ENCODE results near the gene NOL9.
A peak's percentile ranks its signal among the peaks of the same experiment; 100 is the strongest.
"Not testable (repeated sequence)": the region's sequence is repeated elsewhere in the genome, so short reads cannot be mapped to it uniquely, and the experiment has no call there.

Gene NOL9

DNA sequence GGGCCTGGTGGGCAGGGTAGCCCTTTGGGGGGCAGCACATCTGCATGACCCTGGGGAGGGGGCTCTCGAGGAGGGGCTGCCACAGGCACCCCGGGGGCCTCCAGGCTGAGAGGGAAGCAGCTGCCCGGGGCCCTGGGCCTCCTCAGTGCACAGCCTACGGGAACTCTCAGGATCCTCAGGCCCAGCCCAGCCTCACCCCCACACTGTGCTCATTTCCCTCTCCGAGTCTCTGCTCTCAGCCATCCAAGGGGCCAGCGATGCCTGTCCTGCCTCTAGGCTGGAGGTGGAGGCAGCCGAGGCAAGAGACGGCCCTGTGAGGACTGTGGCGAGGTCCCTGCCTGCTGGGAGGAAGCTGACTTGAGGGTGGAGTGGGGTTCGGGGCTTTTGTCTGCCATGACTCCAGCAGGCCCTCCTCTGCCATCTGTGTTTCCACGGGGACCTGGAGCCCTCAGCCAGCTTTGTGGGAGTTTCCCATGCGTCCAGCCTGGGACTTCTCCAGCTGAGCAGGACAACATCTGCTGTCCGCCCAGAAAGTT, 55.7 kb downstream of the NOL9 start:
- no peak overlapping the region for H3K27ac ChIP-seq (ENCODE audit: low read depth, low read length)
- H3K9me3 ChIP-seq (ENCODE audit: insufficient read depth, low read depth, low read length) = no peaks in the 10 kb centered on the region
- H3K36me3 ChIP-seq (ENCODE audit: insufficient read depth, low read length) = no peaks in the 10 kb centered on the region
- H3K4me1 ChIP-seq (ENCODE audit: insufficient read depth, low read length) = peaks cover 14% of the 10 kb centered on the region; the same call in 1 of the 2 replicates
- H3K27me3 ChIP-seq (ENCODE audit: insufficient read depth, low read length) = peaks cover 29% of the 10 kb centered on the region
- no peak overlapping the region for H3K4me3 ChIP-seq (ENCODE audit: low read length)
- H3K9ac ChIP-seq (ENCODE audit: low read depth, low read length) = no peak overlapping the region
- WGBS = 84% methylated on average over 13 of the region's 13 CpGs

DNA sequence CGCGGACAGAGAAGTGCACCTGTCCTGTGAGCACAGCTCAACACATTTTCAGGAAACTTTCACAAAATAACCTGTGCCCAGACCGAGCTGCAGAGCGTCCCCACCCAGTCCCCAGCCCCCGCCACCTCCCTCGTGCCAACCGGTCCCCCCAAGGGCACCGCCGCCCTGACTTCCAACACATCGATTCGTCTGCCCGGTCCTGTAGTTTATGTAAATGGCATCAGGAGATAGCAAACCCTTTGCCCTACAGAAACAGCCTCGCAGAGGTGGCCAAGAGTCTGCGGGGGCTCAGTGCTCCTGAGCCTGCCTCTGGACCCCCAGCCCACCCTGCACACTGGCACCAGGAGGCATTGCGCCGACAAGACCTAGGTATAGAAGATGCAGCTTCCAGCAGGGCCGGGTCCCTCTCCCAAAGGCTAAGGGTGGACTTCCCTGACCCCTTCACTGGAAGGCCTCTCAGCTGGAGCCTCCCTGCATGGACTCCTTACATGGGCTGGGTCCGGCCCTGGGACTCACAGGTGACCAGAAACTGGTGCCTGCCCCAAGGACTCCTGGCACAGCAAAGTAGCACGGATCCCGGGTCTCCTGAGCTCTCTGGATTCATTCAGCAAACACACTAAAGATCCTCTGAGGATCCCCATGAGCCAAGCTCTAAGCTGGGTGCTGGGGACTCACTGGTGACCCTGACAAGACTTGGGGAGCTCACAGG, 56.3 kb downstream of the NOL9 start:
- no peaks in the 10 kb centered on the region for H3K9me3 ChIP-seq (ENCODE audit: insufficient read depth, low read depth, low read length)
- WGBS = 49% methylated on average over 18 of the region's 20 CpGs

DNA sequence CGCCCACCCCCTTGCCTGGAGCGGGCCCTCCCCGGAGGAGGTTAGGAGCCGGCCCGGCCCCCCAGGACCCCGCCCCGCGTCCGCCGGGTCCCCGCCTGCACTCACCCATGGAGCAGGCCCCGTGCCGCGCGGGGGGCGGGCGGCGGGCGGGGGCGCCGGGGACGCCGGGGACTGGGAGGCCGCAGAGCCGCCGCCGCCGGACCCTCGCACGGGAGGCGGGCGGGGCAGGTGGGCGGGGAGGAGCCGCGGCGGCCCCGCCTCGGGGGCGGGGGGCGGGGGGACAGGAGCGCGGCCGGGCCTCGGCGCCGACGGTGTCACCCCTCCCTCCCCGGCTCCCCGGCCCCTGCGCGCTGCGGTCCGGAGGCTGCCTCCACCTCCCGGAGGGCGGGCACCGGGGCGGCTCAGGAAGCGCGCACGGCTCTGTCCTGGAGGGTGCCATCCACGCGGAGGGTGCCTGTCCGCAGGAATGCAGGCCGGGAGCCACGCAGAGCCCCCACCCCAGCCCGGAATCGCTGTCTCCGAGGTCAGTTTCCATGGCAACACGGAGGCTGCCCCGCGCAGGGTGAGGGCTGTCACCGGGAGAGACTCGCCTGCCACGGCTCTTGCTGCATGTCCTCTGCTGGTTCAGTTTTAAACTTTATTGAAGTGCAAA, 57.0 kb downstream of the NOL9 start:
- WGBS = under 1% methylated on average over 74 of the region's 74 CpGs
- no peak overlapping the region for H3K27ac ChIP-seq (ENCODE audit: low read depth, low read length)
- H3K9ac ChIP-seq (ENCODE audit: low read depth, low read length) = no peak overlapping the region
- H3K4me3 ChIP-seq (ENCODE audit: low read length) = peak overlapping the region; percentile 70
- no peaks in the 10 kb centered on the region for H3K9me3 ChIP-seq (ENCODE audit: insufficient read depth, low read depth, low read length)
- peaks cover 29% of the 10 kb centered on the region for H3K27me3 ChIP-seq (ENCODE audit: insufficient read depth, low read length)
- no peaks in the 10 kb centered on the region for H3K36me3 ChIP-seq (ENCODE audit: insufficient read depth, low read length)
- peaks cover 14% of the 10 kb centered on the region; the same call in 1 of the 2 replicates for H3K4me1 ChIP-seq (ENCODE audit: insufficient read depth, low read length)

More for the DNA sequence above, 56.3 kb downstream of the NOL9 start:
- Histone ChIP-seq H3K9ac (ENCODE audit: low read depth, low read length) (no peak overlapping the region), H3K4me1 (ENCODE audit: insufficient read depth, low read length) (peaks cover 14% of the 10 kb centered on the region; the same call in 1 of the 2 replicates), H3K36me3 (ENCODE audit: insufficient read depth, low read length) (no peaks in the 10 kb centered on the region), H3K4me3 (ENCODE audit: low read length) (peak overlapping the region; percentile 70), H3K27me3 (ENCODE audit: insufficient read depth, low read length) (peaks cover 29% of the 10 kb centered on the region), H3K27ac (ENCODE audit: low read depth, low read length) (no peak overlapping the region)

DNA sequence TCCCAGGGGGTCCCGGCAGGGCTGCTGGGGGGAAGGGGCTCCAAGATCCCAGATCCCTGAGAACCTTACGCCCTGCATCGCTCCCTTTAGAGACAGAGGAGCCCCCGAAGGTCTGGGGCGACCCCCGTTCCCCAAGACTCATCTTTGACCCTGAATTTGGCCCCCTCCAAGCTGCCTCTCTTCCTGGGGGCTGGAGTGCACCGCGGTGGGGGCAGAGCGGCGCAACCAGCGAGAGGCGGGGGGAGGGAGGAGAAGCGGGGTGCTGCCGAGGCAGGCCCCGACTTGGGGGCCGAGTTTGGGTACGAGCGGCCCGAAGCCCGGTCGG, 57.5 kb downstream of the NOL9 start:
- H3K4me1 ChIP-seq (ENCODE audit: insufficient read depth, low read length) = peaks cover 16% of the 10 kb centered on the region
- no peaks in the 10 kb centered on the region for H3K9me3 ChIP-seq (ENCODE audit: insufficient read depth, low read depth, low read length)
- H3K27me3 ChIP-seq (ENCODE audit: insufficient read depth, low read length) = peaks cover 29% of the 10 kb centered on the region
- H3K36me3 ChIP-seq (ENCODE audit: insufficient read depth, low read length) = no peaks in the 10 kb centered on the region
- WGBS = 3% methylated on average over 21 of the region's 21 CpGs
- H3K4me3 ChIP-seq (ENCODE audit: low read length) = peak overlapping the region; percentile 56
- H3K27ac ChIP-seq (ENCODE audit: low read depth, low read length) = no peak overlapping the region
- 0 out of 2 replicates have a peak overlapping the region, but pooled peaks have one; percentile 40 for H3K9ac ChIP-seq (ENCODE audit: low read depth, low read length)

- Histone ChIP-seq H3K27ac (ENCODE audit: low read depth, low read length) (no peak overlapping the region), H3K4me1 (ENCODE audit: insufficient read depth, low read length) (peaks cover 21% of the 10 kb centered on the region), H3K4me3 (ENCODE audit: low read length) (peak overlapping the region; percentile 56), H3K9ac (ENCODE audit: low read depth, low read length) (no peak overlapping the region), H3K36me3 (ENCODE audit: insufficient read depth, low read length) (no peaks in the 10 kb centered on the region), H3K9me3 (ENCODE audit: insufficient read depth, low read depth, low read length) (no peaks in the 10 kb centered on the region), H3K27me3 (ENCODE audit: insufficient read depth, low read length) (peaks cover 29% of the 10 kb centered on the region)
- WGBS = 7% methylated on average over 13 of the region's 13 CpGs
Measured at GRCh38 chr1:6496365-6496721, 58.0 kb downstream of the NOL9 start.

GRCh38 chr1:6495540-6496364, 58.6 kb downstream of the NOL9 start:
- 61% methylated on average over 14 of the region's 14 CpGs for WGBS
- peaks cover 29% of the 10 kb centered on the region for H3K27me3 ChIP-seq (ENCODE audit: insufficient read depth, low read length)
- peak overlapping the region; percentile 56; the same call in 1 of the 2 replicates for H3K4me3 ChIP-seq (ENCODE audit: low read length)
- no peak overlapping the region for H3K27ac ChIP-seq (ENCODE audit: low read depth, low read length)
- no peaks in the 10 kb centered on the region for H3K9me3 ChIP-seq (ENCODE audit: insufficient read depth, low read depth, low read length)
- H3K9ac ChIP-seq (ENCODE audit: low read depth, low read length) = no peak overlapping the region
- no peaks in the 10 kb centered on the region for H3K36me3 ChIP-seq (ENCODE audit: insufficient read depth, low read length)
- H3K4me1 ChIP-seq (ENCODE audit: insufficient read depth, low read length) = peaks cover 25% of the 10 kb centered on the region

DNA sequence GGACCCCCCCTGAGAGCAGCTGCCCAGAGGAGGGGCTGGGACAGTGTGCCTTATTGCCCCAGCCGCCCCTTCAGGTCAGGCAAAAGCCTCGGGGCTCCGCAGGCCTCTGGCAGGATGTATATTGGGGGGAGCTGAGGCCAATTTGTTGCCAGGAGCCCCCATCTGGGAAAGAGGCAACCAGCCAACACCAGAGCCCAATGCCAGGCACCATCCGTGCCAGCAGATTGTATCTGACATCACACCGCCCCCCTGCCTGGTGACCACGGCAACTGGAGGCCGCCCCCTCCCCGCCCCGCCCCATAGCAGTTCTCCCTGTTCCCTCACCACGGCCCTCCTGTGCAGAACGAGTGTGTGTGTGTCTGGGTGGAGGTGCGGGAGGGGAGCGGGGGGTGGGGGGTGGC, 59.3 kb downstream of the NOL9 start:
- Histone ChIP-seq H3K9me3 (ENCODE audit: insufficient read depth, low read depth, low read length) (no peaks in the 10 kb centered on the region), H3K36me3 (ENCODE audit: insufficient read depth, low read length) (no peaks in the 10 kb centered on the region), H3K27me3 (ENCODE audit: insufficient read depth, low read length) (peaks cover 29% of the 10 kb centered on the region), H3K4me1 (ENCODE audit: insufficient read depth, low read length) (peaks cover 25% of the 10 kb centered on the region), H3K27ac (ENCODE audit: low read depth, low read length) (no peak overlapping the region), H3K9ac (ENCODE audit: low read depth, low read length) (no peak overlapping the region), H3K4me3 (ENCODE audit: low read length) (no peak overlapping the region)
- 59% methylated on average over 9 of the region's 13 CpGs for WGBS

GRCh38 chr1:6494627-6495026, 59.7 kb downstream of the NOL9 start:
- no peaks in the 10 kb centered on the region for H3K9me3 ChIP-seq (ENCODE audit: insufficient read depth, low read depth, low read length)
- peaks cover 29% of the 10 kb centered on the region for H3K27me3 ChIP-seq (ENCODE audit: insufficient read depth, low read length)
- peaks cover 27% of the 10 kb centered on the region for H3K4me1 ChIP-seq (ENCODE audit: insufficient read depth, low read length)
- WGBS = 90% methylated on average over 4 of the region's 4 CpGs
- H3K27ac ChIP-seq (ENCODE audit: low read depth, low read length) = no peak overlapping the region
- no peak overlapping the region for H3K4me3 ChIP-seq (ENCODE audit: low read length)
- no peaks in the 10 kb centered on the region for H3K36me3 ChIP-seq (ENCODE audit: insufficient read depth, low read length)
- H3K9ac ChIP-seq (ENCODE audit: low read depth, low read length) = no peak overlapping the region

- H3K4me1 ChIP-seq (ENCODE audit: insufficient read depth, low read length) = peaks cover 29% of the 10 kb centered on the region
- H3K36me3 ChIP-seq (ENCODE audit: insufficient read depth, low read length); H3K27ac ChIP-seq (ENCODE audit: low read depth, low read length); H3K9ac ChIP-seq (ENCODE audit: low read depth, low read length); H3K4me3 ChIP-seq (ENCODE audit: low read length); H3K9me3 ChIP-seq (ENCODE audit: insufficient read depth, low read depth, low read length): not testable (repeated sequence)
- H3K27me3 ChIP-seq (ENCODE audit: insufficient read depth, low read length) = peaks cover 29% of the 10 kb centered on the region
- 94% methylated on average over 4 of the region's 4 CpGs for WGBS
Measured at GRCh38 chr1:6493834-6494223, 60.5 kb downstream of the NOL9 start.

- Histone ChIP-seq H3K27me3 (ENCODE audit: insufficient read depth, low read length) (peaks cover 16% of the 10 kb centered on the region), H3K4me1 (ENCODE audit: insufficient read depth, low read length) (peaks cover 34% of the 10 kb centered on the region), H3K4me3 (ENCODE audit: low read length) (peak overlapping the region; percentile 72), H3K9ac (ENCODE audit: low read depth, low read length) (no peak overlapping the region), H3K36me3 (ENCODE audit: insufficient read depth, low read length) (no peaks in the 10 kb centered on the region), H3K27ac (ENCODE audit: low read depth, low read length) (peak overlapping the region; percentile 29; the same call in 1 of the 2 replicates), H3K9me3 (ENCODE audit: insufficient read depth, low read depth, low read length) (no peaks in the 10 kb centered on the region)
- WGBS = 89% methylated on average over 10 of the region's 10 CpGs
Measured at GRCh38 chr1:6491966-6492365, 62.3 kb downstream of the NOL9 start.

GRCh38 chr1:6491480-6491962, 62.8 kb downstream of the NOL9 start, which contains the start of gene PLEKHG5:
TSS of gene PLEKHG5 (minus strand) at chr1:6491667. CDS start at chr1:6477571, 14,096 bp downstream.
- WGBS = 42% methylated on average over 6 of the region's 6 CpGs
- peak within 1 kb of the TSS; percentile 75; the same call in 1 of the 2 replicates for H3K27ac ChIP-seq (ENCODE audit: low read depth, low read length)

More at GRCh38 chr1:6491480-6491962, 62.8 kb downstream of the NOL9 start, which contains the start of gene PLEKHG5:
- Histone ChIP-seq H3K4me1 (ENCODE audit: insufficient read depth, low read length) (peaks cover 34% of the 10 kb centered on the region), H3K27me3 (ENCODE audit: insufficient read depth, low read length) (peaks cover 11% of the 10 kb centered on the region), H3K36me3 (ENCODE audit: insufficient read depth, low read length) (no peaks in the 10 kb centered on the region), H3K4me3 (ENCODE audit: low read length) (peak within 1 kb of the TSS; percentile 72), H3K9ac (ENCODE audit: low read depth, low read length) (peak within 1 kb of the TSS; percentile 69), H3K9me3 (ENCODE audit: insufficient read depth, low read depth, low read length) (no peaks in the 10 kb centered on the region)
